Fibroblast of skin of back (primary cell): ENCODE data around the gene LHX3.
A peak's percentile ranks its signal among the peaks of the same experiment; 100 is the strongest.

Experiments
- DNase-seq: peaks from one replicate; pipeline ENCODE4 v3.0.0-alpha.2; 2013

LHX3 gene

GRCh38 chr9:136206602-136207275, 1.8 kb upstream of the LHX3 start:
- no peak for DNase-seq

DNA sequence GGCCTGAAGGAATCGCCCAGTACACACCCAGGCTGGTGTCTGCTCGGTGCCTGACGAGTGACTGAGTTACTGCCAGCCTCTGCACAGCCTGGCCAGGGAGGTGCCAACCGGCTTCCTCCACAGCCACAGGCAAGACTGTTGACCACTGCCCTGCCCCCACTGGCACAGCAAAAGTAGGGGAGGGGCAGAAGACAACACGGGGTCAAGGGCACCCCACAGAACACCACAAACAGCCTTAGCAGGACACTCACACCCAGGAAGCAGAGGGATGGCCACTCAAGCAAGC, 722 bp upstream of the LHX3 start:
- DNase-seq: no peak

DNA sequence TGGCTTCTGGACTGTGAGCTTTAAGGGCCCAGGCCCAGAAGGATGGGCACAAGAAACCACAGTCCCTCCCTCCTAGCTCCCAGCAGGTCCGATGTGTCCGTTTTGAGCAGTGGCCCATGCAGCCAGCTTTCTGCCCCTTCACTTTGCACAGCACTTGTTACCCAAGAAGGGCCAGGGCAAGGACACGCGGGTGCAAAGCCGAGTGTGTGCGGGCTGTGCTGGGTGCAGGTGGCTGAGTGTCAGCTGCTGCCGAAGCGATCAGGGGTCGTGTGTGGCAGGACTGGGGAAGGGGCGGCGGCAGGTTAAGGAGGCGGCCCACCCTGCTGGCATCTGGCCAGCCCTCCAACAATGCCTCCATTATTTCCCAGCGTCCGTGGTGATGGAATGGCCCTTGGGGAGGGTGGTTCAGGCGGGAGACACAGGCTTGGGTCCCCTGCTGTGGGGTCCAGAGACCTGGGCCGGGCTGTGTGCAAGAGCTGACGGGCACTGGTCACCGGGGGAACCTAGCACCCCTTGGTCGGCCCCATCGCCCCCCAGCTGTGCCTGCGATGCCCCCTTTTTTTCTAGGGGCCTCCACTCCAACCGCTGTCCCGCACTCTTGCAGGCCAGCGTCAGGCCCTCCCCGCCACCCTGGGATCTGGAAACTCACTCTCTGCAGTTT, 653 bp downstream of the LHX3 start:
- no peak for DNase-seq

GRCh38 chr9:136203408-136204144, 1.4 kb downstream of the LHX3 start:
- DNase-seq: no peak

GRCh38 chr9:136202454-136203407, 2.2 kb downstream of the LHX3 start:
- DNase-seq: no peak

GRCh38 chr9:136201609-136202453, 3.1 kb downstream of the LHX3 start:
- peak; percentile 16 for DNase-seq

GRCh38 chr9:136201174-136201573, 3.8 kb downstream of the LHX3 start:
- no peak for DNase-seq

DNA sequence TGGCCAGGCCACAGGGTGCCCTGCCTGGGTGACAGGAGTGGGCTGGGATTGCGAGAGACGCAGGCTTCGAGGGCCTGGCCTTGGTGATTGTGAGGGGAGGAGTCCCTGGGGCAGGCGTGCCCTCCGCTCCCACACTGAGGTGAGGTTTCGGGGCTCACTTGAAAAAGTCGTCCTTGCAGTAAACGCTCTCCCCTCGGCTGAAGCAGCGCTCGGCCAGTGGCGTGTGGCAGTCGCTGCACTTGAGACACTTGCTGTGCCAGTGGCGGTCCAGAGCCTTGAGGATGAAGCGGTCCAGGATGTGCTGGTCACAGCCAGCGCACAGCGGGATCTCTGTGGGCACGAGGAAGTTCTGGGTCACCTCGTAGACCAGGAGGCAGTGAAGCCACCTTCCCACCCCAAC, 4.5 kb downstream of the LHX3 start:
- no peak for DNase-seq

- no peak for DNase-seq
Observed at GRCh38 chr9:136199391-136200288, 5.3 kb downstream of the LHX3 start.

GRCh38 chr9:136198605-136199083, 6.3 kb downstream of the LHX3 start:
- DNase-seq: no peak

DNA sequence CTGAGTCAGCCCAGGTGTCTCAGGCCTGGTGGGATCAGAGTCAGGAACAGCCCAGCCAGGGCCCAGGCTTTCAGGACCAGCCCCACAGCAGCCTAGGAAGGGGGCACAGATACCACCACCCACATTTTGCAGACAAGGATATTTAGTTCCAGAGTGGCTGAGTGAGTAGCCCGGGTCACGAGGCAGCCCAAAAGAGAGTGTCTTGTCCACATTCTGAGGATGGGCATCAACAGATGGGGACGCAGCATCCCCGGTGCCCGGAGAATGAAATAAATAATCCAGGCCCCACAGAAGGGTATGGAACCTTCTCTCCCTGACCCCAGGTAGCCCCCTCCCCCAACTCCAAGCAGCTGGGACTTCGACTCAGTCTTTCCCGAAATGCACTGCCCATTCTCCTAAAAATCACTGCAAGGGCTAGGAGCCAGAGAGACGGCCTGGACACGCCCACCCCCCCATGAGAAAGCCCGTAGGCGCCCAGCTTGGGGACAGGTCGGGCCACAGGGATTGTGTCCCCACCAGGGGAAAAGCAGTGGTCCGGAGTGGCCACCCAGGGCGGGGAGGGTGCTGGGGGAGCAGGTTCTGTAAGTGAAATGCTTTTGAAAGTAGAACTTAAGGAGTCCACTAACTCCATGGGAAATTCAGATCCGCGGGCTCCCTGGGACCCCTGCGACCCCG, 6.9 kb downstream of the LHX3 start:
- no peak for DNase-seq

GRCh38 chr9:136197084-136197875, 7.6 kb downstream of the LHX3 start:
- no peak for DNase-seq

- no peak for DNase-seq
Observed at GRCh38 chr9:136196404-136197083, 8.4 kb downstream of the LHX3 start.

DNA sequence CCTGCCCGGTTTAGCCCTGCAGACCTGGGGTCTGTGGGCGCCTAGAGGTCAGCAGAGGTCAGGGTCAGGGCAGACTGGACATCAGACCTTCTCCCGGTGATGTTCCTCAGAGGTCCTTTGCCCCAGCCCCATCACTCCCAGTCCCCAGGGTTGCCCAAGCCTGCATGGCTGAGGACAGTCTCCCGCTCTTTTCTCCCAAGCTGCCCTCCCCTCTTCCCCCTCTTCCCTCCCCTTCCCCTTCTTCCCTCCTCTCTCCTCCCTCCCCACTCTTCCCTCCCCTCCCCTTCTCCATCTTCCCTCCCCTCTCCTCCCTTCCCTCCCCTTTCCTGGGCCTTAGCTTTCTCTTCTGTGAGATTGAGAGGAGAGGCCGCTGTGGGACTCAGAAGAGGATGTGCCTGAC, 10.4 kb downstream of the LHX3 start:
- no peak for DNase-seq

DNA sequence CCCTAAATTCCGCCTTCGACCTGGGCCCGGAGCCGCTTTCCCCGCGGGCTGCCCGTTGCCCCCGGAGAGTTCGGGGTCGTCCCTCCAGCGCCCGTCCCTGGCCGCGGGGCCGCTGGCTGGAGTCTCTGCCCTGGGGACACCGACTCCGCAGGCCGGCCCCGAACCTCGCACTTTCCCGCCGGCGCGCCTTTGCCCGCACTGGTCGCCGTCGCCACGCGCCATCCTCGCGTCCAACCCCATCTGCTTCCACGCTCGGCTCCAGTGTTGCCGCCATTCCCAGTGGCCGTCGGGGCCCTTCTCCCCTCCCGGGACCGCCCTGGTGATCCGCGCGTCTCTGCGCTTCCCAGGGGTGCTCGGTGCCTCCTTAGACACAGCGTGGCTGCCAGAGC, 11.0 kb downstream of the LHX3 start:
- DNase-seq: no peak

DNA sequence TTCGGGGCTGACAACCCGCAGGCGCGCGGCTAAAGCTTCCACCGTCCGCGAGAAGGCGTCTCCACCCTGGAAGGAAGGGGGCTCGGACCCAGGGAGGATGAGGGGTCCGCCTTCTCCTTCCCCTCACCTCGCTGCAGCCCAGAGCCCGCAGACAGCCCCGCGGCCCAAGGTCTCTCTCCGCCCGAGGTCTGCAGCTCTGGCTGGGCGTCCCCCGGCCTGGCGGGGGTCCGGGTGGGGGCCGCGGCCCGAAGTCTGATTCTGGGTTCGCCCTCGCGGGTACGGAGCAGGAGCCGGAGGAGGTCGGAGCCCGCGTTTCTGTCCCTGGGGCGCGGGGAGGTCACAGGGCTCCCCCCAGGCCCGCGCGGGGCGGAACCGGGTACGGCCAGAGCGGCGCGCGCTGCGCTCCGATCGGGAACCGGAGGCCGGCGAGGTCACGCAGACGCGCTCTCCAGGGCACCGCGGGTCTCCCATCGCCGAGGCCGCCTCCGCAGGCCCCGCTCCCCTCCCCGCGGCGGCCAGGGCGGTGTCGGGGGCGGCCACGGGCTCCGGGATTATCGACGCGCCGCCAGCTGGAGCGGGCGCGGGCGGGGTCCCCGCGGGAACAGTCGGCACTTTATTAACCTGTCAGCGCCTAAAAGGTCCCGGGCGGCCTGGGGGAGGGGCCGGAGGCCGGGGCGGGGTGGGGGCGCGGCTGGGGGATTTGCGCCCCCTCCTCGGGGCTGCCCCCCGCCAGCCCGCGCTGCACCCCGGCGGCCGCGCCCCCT, 11.6 kb downstream of the LHX3 start:
- no peak for DNase-seq

DNA sequence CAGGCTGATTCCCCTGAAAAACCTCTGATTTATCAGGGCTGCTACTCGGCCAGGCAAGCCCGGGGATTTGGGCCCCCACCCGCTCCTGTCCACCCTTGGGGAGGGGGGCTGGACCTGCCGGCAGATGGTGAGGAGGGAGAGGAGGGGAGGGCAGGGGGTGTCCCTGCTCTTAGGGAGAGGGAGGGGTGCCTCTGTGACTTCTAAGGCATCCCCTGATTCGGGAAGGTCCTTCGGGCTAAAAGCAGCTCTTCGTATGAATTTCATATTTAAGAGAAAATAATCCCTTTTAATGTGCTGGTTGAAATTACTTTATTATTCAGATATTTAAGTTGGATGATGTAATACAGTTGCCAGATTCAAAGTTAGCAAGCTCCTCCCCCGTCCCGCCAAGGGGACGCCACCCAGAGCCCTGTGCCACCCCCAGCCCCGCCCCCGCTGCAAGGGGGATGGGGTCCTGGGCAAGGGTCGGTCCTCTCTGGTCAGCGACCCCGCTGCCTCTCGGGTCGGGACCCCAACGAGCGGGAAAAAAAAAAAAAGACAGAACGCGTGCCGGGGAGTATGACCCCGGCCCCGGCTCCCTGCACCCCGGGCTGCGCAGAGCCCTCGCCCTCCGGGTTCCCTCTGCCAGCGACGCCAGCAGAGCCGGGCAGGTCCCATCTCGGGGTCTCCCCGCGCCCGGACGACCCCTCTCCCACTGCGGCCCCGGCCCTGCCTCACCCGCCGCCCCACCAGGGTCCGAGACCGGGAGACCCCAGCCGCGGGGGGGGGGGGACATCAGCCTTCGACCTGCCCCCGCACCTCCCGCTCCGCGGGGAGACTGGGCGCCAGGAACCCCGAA, 12.4 kb downstream of the LHX3 start:
- peak; percentile 13 for DNase-seq
